SH-SY5Y (cell line): ENCODE measurements around the gene ATP6V0D1.

Experiments used
- GATA2 ChIP-seq: IDR thresholded peaks from 2 replicates; pipeline ENCODE4 v1.6.1; 2011; ENCODE audit warnings: mild to moderate bottlenecking, low read depth, low read length
- GATA3 ChIP-seq: IDR thresholded peaks from 2 replicates; pipeline ENCODE4 v1.6.1; 2011; ENCODE audit warnings: low read depth, mild to moderate bottlenecking, low read length, moderate library complexity

DNA sequence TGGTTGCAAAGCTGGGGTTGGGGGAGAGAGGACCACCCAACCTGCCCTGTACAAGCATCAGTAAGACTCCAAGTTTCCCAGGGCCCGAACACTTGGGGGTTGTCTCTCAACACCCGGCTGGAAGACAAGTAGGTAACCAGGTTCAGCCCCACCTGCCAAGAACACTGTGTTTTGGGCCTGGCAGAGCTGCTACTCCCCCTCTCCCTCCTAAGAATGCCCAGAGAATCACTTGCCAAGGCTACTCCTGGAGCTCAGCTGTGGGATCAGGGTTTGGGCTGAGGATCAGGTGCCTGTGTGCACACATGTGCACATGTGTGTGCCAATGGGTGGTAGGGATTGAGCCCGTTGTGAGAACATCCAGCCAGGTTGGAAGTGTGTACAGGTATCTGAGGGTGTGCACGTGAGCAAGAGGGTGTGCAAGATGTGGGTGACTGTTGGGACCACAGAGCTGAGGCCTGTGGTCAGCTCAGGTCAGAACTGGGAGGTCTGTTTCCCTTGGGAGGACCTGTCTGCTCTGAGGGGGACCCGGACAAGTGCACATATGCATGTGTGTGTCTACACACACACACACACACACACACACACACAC is 47.7 kb downstream of the ATP6V0D1 start:
- TF ChIP-seq GATA2: no peak
- no peak for TF ChIP-seq GATA3
